ENCODE results near the gene KCNQ1. TPM values are rescaled to one million over a fixed set of nuclear protein-coding genes. Genes with fewer than 3 reads are reported as not detected.

KCNQ1 gene
- total and polyA plus RNA-seq, 8 donors: 7.1 to 37.7 (median 9.9) TPM

GRCh38 chr11:2772544-2773031, 327.8 kb downstream of the KCNQ1 start:
- Histone ChIP-seq H3K4me1 (peaks cover 0 to under 1% of the 10 kb centered on the region in 2 donors), H3K27ac (no peak overlapping the region), H3K9me3 (no peaks in the 10 kb centered on the region), H3K36me3 (no peaks in the 10 kb centered on the region), H3K27me3 (no peaks in the 10 kb centered on the region), H3K4me3 (no peak overlapping the region)
- peak in 1 of 4 donors; percentile 27 for DNase-seq
- TF ChIP-seq, protein P1, sequence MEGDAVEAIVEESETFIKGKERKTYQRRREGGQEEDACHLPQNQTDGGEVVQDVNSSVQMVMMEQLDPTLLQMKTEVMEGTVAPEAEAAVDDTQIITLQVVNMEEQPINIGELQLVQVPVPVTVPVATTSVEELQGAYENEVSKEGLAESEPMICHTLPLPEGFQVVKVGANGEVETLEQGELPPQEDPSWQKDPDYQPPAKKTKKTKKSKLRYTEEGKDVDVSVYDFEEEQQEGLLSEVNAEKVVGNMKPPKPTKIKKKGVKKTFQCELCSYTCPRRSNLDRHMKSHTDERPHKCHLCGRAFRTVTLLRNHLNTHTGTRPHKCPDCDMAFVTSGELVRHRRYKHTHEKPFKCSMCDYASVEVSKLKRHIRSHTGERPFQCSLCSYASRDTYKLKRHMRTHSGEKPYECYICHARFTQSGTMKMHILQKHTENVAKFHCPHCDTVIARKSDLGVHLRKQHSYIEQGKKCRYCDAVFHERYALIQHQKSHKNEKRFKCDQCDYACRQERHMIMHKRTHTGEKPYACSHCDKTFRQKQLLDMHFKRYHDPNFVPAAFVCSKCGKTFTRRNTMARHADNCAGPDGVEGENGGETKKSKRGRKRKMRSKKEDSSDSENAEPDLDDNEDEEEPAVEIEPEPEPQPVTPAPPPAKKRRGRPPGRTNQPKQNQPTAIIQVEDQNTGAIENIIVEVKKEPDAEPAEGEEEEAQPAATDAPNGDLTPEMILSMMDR (IDR thresholded peaks at IDR 0.05): no peak
- intact Hi-C loops (cut with DNase I): no loop called here
- no peak for ATAC-seq

DNA sequence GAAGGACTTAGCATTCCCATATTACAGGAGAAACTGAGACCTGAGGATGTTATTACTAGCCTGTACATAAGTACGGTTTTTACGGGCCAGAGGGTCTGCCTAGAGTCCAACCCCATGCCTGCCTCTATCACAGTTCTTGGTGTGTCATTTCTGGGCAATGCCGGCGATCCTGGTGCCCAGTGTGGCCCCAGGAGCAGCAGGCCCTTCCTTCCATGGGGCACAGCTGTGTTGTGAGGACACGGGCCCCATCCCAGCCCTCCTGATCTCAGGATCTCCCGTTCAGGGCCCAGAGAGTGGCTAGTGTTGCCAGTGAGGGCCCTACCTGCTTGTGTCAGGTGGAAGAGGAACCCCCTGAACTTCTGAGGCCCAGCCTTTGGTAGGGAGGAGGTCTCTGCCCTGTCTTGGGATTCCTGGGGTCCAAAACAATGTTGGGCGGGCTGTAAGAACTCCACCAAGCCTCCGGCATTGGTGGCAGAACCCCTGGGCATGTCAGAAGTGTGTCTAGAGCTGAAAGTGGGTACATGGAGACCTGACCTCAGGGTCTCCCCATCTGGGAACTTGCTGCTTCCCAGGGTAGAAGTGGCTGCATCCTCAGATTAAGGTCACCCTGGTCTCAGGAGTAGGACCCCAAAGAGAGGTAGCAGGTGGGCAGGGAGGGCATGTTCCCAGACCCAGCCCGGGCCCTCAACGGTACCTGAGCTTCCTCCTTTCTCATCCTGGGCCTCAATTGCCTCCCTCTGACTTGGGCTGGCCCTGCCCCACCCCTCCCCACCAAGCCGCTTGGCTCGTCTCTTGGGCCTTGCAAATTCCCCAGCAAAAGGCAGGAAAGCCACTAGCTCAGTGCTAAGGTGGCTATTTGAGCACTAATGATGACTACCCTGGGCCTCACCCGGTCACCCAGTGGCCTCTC, 329.6 kb downstream of the KCNQ1 start:
- peaks cover 17% of the 10 kb centered on the region in 2 donors for H3K4me1 ChIP-seq
- DNase-seq (peak in 2 of 4 donors; percentile 21 to 68), ATAC-seq (no peak)
- intact Hi-C loops (cut with DNase I): no loop called here
- H3K27ac ChIP-seq: no peak overlapping the region
- H3K27me3 ChIP-seq: peaks cover 0 to 5% of the 10 kb centered on the region in 2 donors
- no peaks in the 10 kb centered on the region for H3K36me3 ChIP-seq
- TF ChIP-seq, protein P1 (IDR thresholded peaks at IDR 0.05): no peak
- H3K9me3 ChIP-seq: no peaks in the 10 kb centered on the region
- H3K4me3 ChIP-seq: no peak overlapping the region

GRCh38 chr11:2775083-2775625, 330.3 kb downstream of the KCNQ1 start:
- no peaks in the 10 kb centered on the region for H3K36me3 ChIP-seq
- H3K27me3 ChIP-seq: peaks cover 0 to 9% of the 10 kb centered on the region in 2 donors
- no peaks in the 10 kb centered on the region for H3K9me3 ChIP-seq
- no peak overlapping the region for H3K4me3 ChIP-seq
- DNase-seq (peak in 2 of 4 donors; percentile 23 to 69), ATAC-seq (no peak)
- TF ChIP-seq, protein P1 (IDR thresholded peaks at IDR 0.05): no peak
- intact Hi-C loops (cut with DNase I): no loop called here
- no peak overlapping the region for H3K27ac ChIP-seq
- H3K4me1 ChIP-seq: peaks cover 20 to 25% of the 10 kb centered on the region in 2 donors

GRCh38 chr11:2775626-2776350, 331.0 kb downstream of the KCNQ1 start:
- DNase-seq (peak in 1 of 4 donors; percentile 26), ATAC-seq (no peak)
- TF ChIP-seq, protein P1 (IDR thresholded peaks at IDR 0.05): no peak
- Histone ChIP-seq H3K27ac (no peak overlapping the region), H3K4me3 (no peak overlapping the region), H3K9me3 (no peaks in the 10 kb centered on the region), H3K4me1 (peaks cover 20 to 31% of the 10 kb centered on the region in 2 donors), H3K36me3 (no peaks in the 10 kb centered on the region), H3K27me3 (peaks cover 0 to 13% of the 10 kb centered on the region in 2 donors)
- intact Hi-C loops (cut with DNase I): no loop called here
